WI38 (cell line): ENCODE measurements around the gene UGT3A2.

ENCODE experiments used
- H3K4me3 ChIP-seq: 2 replicates; pipeline ENCODE4 v1.5.1; 2011; ENCODE audit warnings: low read depth, mild to moderate bottlenecking, control low read depth, low read length
- TF ChIP-seq, protein P1 (sequence below): IDR thresholded peaks from 2 replicates; pipeline ENCODE4 v1.5.1; 2012; ENCODE audit warnings: low read depth, mild to moderate bottlenecking, control low read depth, low read length

The UGT3A2 gene

DNA sequence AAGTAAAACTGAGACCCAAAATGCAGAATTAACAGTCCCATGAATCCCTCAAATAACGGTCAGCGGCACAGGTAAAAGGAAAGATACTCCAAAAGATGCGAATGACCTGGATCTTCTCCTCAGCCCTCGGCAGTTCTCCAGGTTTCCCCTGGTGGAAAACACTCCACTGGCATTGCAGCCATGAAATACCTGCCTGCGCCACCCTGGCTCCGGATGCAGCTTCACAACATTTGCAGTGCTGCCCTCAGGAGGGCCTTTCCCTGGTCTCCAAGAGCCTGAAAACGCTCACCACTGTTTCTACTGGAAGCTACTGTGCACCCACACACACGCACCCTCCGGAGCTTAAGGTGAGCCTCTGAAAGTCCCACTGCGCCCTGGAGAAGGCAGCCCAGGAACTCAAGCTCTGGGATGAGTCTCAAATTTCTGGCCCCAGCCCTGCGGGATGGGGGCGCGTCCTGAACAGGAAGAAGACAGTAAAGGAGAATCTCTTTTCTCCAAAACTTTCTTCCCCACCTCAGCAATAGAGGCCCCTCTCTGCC, 612 bp downstream of the UGT3A2 start:
- no peak overlapping the region for H3K4me3 ChIP-seq
- TF ChIP-seq, protein P1, sequence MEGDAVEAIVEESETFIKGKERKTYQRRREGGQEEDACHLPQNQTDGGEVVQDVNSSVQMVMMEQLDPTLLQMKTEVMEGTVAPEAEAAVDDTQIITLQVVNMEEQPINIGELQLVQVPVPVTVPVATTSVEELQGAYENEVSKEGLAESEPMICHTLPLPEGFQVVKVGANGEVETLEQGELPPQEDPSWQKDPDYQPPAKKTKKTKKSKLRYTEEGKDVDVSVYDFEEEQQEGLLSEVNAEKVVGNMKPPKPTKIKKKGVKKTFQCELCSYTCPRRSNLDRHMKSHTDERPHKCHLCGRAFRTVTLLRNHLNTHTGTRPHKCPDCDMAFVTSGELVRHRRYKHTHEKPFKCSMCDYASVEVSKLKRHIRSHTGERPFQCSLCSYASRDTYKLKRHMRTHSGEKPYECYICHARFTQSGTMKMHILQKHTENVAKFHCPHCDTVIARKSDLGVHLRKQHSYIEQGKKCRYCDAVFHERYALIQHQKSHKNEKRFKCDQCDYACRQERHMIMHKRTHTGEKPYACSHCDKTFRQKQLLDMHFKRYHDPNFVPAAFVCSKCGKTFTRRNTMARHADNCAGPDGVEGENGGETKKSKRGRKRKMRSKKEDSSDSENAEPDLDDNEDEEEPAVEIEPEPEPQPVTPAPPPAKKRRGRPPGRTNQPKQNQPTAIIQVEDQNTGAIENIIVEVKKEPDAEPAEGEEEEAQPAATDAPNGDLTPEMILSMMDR = no peak

DNA sequence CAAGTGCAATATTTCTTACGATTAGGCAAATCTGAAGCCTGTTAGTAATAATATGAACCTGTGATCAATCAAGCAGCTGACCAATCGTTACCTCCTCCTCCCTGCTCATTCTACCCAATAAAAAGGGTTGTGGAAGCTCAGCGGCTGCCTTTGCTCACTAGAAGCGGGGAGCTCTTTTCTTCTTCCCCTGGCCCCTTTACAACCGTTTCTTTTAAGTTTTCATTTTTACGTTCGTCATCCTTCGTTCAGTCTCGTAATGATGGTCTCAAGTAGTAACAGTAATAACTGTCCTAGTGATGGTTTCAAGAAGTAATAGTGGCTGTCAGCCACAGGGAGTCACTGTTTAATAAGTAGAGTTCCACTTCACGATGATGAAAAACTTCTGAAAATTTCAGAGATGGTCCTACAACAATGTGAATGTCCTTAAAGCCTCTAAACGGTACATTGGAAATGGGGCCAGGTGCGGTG, 6.2 kb downstream of the UGT3A2 start:
- TF ChIP-seq, protein P1 = no peak
- no peak overlapping the region for H3K4me3 ChIP-seq

DNA sequence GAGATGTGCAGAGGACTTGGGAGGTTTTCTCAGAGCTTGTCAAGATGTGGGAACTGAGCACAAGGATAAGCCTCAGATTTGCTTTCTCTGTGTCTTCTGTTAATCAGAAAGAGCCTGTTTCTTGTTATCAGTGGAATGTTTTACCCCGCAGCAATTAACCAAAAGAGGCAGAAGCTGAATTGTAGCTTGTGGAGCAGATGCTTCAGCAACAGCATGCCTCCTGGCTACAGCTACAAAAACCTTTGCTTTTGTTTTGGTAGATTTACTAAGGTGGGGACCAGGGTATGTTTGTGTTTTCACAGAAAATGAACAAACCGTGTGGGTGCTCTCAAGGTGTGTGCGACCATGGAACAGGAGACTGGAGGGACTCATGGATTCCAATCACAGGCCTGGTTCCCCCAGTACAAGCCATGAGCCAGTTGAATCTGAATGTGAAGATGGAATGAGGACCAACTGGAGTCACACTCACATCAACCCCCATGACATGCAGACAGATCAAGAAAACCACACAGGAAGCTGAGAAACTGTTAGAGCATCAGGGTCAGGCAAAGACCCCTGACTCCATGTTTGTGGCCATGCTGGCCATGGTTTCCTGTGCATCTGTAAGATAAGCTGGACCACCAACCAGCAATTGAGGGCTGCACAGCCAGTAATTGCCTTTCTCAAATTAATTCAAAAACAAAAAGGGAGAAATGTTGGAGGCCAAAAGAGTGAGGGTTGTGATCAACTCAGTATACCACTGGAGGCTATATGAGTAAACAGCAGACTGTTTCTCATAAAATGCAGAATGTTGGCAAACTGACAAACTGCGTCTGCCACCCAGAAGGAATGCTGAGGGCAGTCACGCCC, 6.9 kb downstream of the UGT3A2 start:
- H3K4me3 ChIP-seq = no peak overlapping the region
- TF ChIP-seq, protein P1 = no peak

DNA sequence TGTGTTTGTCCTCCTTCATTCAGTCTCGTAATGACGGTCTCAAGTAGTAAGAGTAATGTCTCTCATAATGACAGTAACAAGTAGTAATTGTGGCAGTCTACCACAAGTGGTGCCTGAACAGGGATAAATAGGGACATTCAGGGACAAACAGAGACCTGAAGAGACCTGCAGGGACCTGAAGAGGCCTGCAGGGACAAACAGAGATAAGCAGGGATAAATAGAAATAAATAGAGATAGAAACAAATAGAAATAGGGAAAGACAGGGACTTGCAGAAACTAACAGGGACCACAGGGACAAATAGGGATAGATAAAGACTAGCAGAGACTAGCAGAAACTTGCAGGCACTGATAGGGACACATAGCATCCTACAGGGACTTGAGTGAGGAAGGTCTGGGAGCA, 7.9 kb downstream of the UGT3A2 start:
- H3K4me3 ChIP-seq = no peak overlapping the region
- TF ChIP-seq, protein P1 = no peak

DNA sequence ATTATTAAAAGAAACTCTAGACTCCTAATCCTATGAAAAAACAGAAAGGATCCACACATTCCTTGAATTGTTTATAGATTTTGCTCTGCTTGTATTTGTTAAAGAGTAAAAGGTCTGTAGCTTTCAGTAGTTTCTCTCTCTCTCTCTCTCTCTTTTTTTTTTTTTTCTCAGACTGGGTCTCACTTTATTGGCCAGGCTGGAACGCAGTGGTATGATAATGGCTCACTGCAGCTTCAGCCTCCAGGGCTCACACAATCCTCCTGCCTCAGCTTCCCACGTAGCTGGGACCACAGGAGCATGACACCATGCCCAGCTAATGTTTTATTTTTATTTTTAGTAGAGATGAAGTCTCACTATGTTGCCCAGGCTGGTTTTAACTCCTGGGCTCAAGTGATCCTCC, 9.3 kb downstream of the UGT3A2 start:
- TF ChIP-seq, protein P1 = no peak
- H3K4me3 ChIP-seq = no peak overlapping the region

DNA sequence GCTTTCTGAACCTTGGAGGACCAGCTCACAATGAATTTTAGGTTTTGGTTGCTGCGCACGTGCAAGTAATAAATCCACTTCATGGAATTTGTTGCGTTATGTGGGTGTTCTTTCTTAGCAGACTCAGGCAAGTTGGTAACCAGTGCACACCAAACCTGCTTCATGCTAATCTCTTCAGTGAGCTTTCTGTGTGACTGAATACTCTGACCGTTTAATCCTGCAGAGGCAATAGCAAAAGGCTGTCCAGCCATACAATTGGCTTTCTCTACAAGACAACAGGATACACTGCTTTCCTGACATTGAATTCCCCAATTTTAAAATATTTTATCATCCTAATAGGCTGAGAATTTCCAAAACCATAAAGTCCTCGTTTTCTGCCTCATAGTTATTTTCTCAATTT, 10.3 kb downstream of the UGT3A2 start:
- no peak overlapping the region for H3K4me3 ChIP-seq
- TF ChIP-seq, protein P1 = no peak

DNA sequence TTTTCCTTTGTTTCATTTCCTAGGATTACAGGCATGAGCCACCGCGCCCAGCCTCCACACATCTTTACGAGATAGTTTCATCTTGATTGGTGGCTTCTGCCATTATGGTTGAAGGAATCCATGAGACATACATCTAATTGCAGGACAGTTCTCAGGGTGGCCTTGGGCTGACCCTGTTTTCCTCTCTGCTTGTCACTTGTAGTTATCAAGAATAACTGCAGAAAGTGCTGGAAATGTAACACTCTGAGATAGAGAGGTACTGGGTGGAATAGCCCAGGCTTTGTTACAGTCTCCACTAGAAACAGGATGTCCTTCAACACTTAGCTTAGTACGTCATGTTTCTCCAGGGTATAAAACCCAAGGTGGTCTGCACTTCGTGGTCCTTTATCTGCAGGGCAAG, 10.7 kb downstream of the UGT3A2 start:
- TF ChIP-seq, protein P1 = no peak
- no peak overlapping the region for H3K4me3 ChIP-seq
